Mesenchymal stem cell (in vitro differentiated cells and primary cell): ENCODE measurements around the gene GALNT1.

Experiments
- DNase-seq: peaks from one replicate; pipeline ENCODE4 v3.0.0-alpha.2; 2013
- H2AFZ ChIP-seq: one replicate; pipeline ENCODE4 v1.6.1; 2013; ENCODE audit warnings: low read depth, mild to moderate bottlenecking, control low read depth, inconsistent platforms, low read length, moderate library complexity
- H2AK5ac ChIP-seq: 2 replicates; pipeline ENCODE4 v1.6.1; 2013; ENCODE audit warnings: low read length, moderate library complexity, mild to moderate bottlenecking, inconsistent platforms; ENCODE audit not compliant: severe bottlenecking
- H2BK120ac ChIP-seq: one replicate; pipeline ENCODE4 v1.6.1; 2013; ENCODE audit warnings: low read depth, mild to moderate bottlenecking, inconsistent platforms, low read length, moderate library complexity
- H2BK12ac ChIP-seq, 2 experiments: one replicate each; pipeline ENCODE4 v1.6.1; 2013; ENCODE audit warnings: inconsistent platforms in 2 of 2, low read length in 2 of 2, mild to moderate bottlenecking in 2 of 2, moderate library complexity in 2 of 2, control low read depth in 1 of 2
- H2BK15ac ChIP-seq: one replicate; pipeline ENCODE4 v1.6.1; 2013; ENCODE audit warnings: mild to moderate bottlenecking, low read depth, inconsistent platforms; ENCODE audit not compliant: poor library complexity, severe bottlenecking
- H2BK5ac ChIP-seq: 2 replicates; pipeline ENCODE4 v1.6.1; 2013; ENCODE audit warnings: low read depth, mild to moderate bottlenecking, low read length, control low read depth, inconsistent platforms; ENCODE audit not compliant: poor library complexity, severe bottlenecking
- H3K14ac ChIP-seq, 2 experiments: one replicate each; pipeline ENCODE4 v1.6.1; 2013; ENCODE audit warnings: inconsistent platforms in 2 of 2, low read length in 2 of 2, control low read depth in 1 of 2, mild to moderate bottlenecking in 1 of 2, moderate library complexity in 1 of 2
- H3K18ac ChIP-seq, 2 experiments: one replicate each; pipeline ENCODE4 v1.6.1; 2013; ENCODE audit warnings: inconsistent platforms in 2 of 2, low read length in 2 of 2, control low read depth in 1 of 2, low read depth in 1 of 2, mild to moderate bottlenecking in 1 of 2
- H3K23ac ChIP-seq, 2 experiments: one replicate each; pipeline ENCODE4 v1.6.1; 2013; ENCODE audit warnings: inconsistent platforms in 2 of 2, low read length in 2 of 2, mild to moderate bottlenecking in 2 of 2, moderate library complexity in 2 of 2, control low read depth in 1 of 2
- H3K27ac ChIP-seq: 2 replicates; pipeline ENCODE4 v1.5.1; 2013; ENCODE audit warnings: mild to moderate bottlenecking, moderate library complexity, low read length, control low read depth, inconsistent platforms; ENCODE audit not compliant: poor library complexity, severe bottlenecking
- H3K27me3 ChIP-seq, 2 experiments: 2 replicates each; pipeline versions ENCODE4 v1.6.1 to v1.7.0; 2013; ENCODE audit warnings: low read length in 2 of 2, mild to moderate bottlenecking in 2 of 2, moderate library complexity in 2 of 2, control low read depth in 1 of 2, inconsistent platforms in 1 of 2; ENCODE audit not compliant: control insufficient read depth in 1 of 2, insufficient read depth in 1 of 2
- H3K36me3 ChIP-seq, 2 experiments: 2 replicates each; pipeline versions ENCODE4 v1.6.1 to v1.7.0; 2013; ENCODE audit warnings: low read length in 2 of 2, control low read depth in 1 of 2, inconsistent platforms in 1 of 2, low read depth in 1 of 2, mild to moderate bottlenecking in 1 of 2; ENCODE audit not compliant: insufficient read depth in 2 of 2, control insufficient read depth in 1 of 2
- H3K4ac ChIP-seq, 2 experiments: one replicate each; pipeline ENCODE4 v1.6.1; 2013; ENCODE audit warnings: inconsistent platforms in 2 of 2, low read length in 2 of 2, mild to moderate bottlenecking in 2 of 2, moderate library complexity in 2 of 2, control low read depth in 1 of 2, low read depth in 1 of 2
- H3K4me1 ChIP-seq: 2 replicates; pipeline ENCODE4 v1.6.1; 2013; ENCODE audit warnings: low read depth, low read length, control low read depth; ENCODE audit not compliant: control insufficient read depth, insufficient read depth
- H3K4me2 ChIP-seq: 2 replicates; pipeline ENCODE4 v1.6.1; 2013; ENCODE audit warnings: low read length, mild to moderate bottlenecking, inconsistent platforms; ENCODE audit not compliant: poor library complexity, severe bottlenecking
- H3K4me3 ChIP-seq, 2 experiments: 2 replicates each; pipeline versions ENCODE4 v1.5.1 to v1.7.0; 2013; ENCODE audit warnings: low read length in 2 of 2, mild to moderate bottlenecking in 2 of 2, control low read depth in 1 of 2, low read depth in 1 of 2; ENCODE audit not compliant: insufficient read depth in 1 of 2
- H3K79me1 ChIP-seq: replicated peaks from 2 replicates; pipeline ENCODE4 v1.6.1; 2013; ENCODE audit warnings: mild to moderate bottlenecking, control low read depth, low read length, inconsistent platforms; ENCODE audit not compliant: poor library complexity, severe bottlenecking
- H3K9ac ChIP-seq: 2 replicates; pipeline ENCODE4 v1.7.0; 2013; ENCODE audit warnings: mild to moderate bottlenecking, low read length, moderate library complexity
- H3K9me3 ChIP-seq: 2 replicates; pipeline ENCODE4 v1.7.0; 2013; ENCODE audit warnings: mild to moderate bottlenecking, low read length; ENCODE audit not compliant: control insufficient read depth
- H4K8ac ChIP-seq: one replicate; pipeline ENCODE4 v1.6.1; 2013; ENCODE audit warnings: inconsistent platforms, mild to moderate bottlenecking, low read length, moderate library complexity
- H4K91ac ChIP-seq: one replicate; pipeline ENCODE4 v1.6.1; 2013; ENCODE audit warnings: mild to moderate bottlenecking, low read length, inconsistent platforms
- WGBS: methylation state at CpG from one replicate; pipeline ENCODE4 v1.1.7; 2013; ENCODE audit warnings: mixed read lengths; 5-methylcytosine and 5-hydroxymethylcytosine counted together

The GALNT1 gene

DNA sequence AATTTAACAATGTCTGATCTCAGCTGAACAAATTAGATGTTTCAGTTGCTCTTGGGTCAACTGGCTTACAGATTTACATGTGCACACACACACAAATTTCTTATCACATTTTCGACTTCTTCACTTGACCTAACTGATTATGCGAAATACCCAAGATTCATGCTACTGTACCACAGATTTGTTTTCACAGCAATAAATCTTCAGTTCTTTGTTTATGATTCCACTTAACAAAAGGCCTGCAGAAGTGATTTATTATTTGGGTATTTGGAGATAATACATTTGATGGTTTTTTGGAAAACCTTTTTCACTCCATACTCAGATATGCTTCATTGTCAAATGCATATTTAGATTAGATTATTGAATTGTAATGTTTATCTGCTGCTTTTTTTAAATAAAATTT, 129.0 kb downstream of the GALNT1 start:
- H3K4me3 ChIP-seq: no peak overlapping the region
- H3K9ac ChIP-seq: no peak overlapping the region
- no peak overlapping the region for H3K18ac ChIP-seq
- H2AFZ ChIP-seq: no peak overlapping the region
- H3K4me2 ChIP-seq: no peak overlapping the region
- no peak overlapping the region for H2AK5ac ChIP-seq
- no peaks in the 10 kb centered on the region for H3K27me3 ChIP-seq
- no peak overlapping the region for H4K91ac ChIP-seq
- H2BK12ac ChIP-seq: no peak overlapping the region
- DNase-seq: no peak
- no peaks in the 10 kb centered on the region for H3K9me3 ChIP-seq
- H2BK120ac ChIP-seq: no peak overlapping the region
- H3K4me1 ChIP-seq: no peaks in the 10 kb centered on the region
- H3K79me1 ChIP-seq: peaks cover 5% of the 10 kb centered on the region
- H3K23ac ChIP-seq: no peak overlapping the region
- no peak overlapping the region for H2BK5ac ChIP-seq
- H3K36me3 ChIP-seq: peaks cover 12 to 20% of the 10 kb centered on the region in 2 experiments
- WGBS: 59% methylated on average over 2 of the region's 2 CpGs
- H2BK15ac ChIP-seq: no peak overlapping the region
- no peak overlapping the region for H3K14ac ChIP-seq
- no peak overlapping the region for H3K27ac ChIP-seq
- H4K8ac ChIP-seq: no peak overlapping the region
- H3K4ac ChIP-seq: no peak overlapping the region

DNA sequence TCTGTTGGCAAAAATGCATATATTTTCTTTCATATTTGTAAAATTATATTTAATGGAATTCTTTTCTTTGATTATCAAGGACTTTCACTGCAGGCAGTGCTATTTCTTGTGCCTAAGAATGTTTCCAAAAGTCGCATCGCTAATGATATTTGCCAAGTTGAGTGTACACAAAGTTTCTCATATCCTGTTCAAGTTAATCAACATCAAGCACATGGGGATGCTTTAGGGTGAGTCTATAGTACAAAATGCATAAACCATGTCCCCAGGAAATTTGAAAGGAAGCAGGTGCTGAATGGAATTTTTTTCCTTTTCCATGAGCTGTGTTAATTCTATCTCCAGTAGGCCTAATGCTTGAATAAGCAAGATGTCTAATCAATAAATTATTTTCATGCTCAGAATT, 129.7 kb downstream of the GALNT1 start:
- no peak overlapping the region for H4K8ac ChIP-seq
- no peaks in the 10 kb centered on the region for H3K9me3 ChIP-seq
- WGBS: 83% methylated on average over 2 of the region's 2 CpGs
- no peak overlapping the region for H3K4ac ChIP-seq
- no peak overlapping the region for H3K27ac ChIP-seq
- no peak overlapping the region for H2BK120ac ChIP-seq
- no peaks in the 10 kb centered on the region for H3K27me3 ChIP-seq
- no peak overlapping the region for H3K23ac ChIP-seq
- no peak for DNase-seq
- H3K18ac ChIP-seq: no peak overlapping the region
- H4K91ac ChIP-seq: no peak overlapping the region
- H2BK15ac ChIP-seq: no peak overlapping the region
- no peak overlapping the region for H3K4me2 ChIP-seq
- H3K36me3 ChIP-seq: peaks cover 10 to 17% of the 10 kb centered on the region in 2 experiments
- no peak overlapping the region for H2AFZ ChIP-seq
- H3K14ac ChIP-seq: no peak overlapping the region
- no peak overlapping the region for H2BK5ac ChIP-seq
- no peaks in the 10 kb centered on the region for H3K4me1 ChIP-seq
- no peak overlapping the region for H3K9ac ChIP-seq
- no peak overlapping the region for H2BK12ac ChIP-seq
- H2AK5ac ChIP-seq: no peak overlapping the region
- H3K4me3 ChIP-seq: no peak overlapping the region
- peaks cover 3% of the 10 kb centered on the region for H3K79me1 ChIP-seq

DNA sequence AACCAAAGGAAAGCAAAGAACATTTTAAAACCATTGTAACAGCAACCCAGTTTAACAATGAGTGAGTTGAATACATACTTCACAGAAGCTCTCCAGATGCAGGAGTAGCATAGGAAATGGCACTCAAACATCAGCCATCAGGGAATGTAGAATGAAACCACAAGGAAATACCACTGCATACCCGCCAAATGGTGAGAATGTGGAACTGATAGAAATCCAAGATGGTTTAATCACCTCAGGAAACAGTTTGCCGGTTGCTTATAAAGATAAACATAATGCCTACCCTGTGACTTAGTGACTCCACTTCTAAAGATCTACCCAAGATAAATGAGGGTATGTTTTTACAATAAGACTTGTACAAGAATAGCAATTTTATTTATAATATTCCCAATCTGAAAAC, 132.0 kb downstream of the GALNT1 start:
- no peak overlapping the region for H3K4ac ChIP-seq
- no peak overlapping the region for H2BK12ac ChIP-seq
- H3K9me3 ChIP-seq: peaks cover 2% of the 10 kb centered on the region
- H2BK5ac ChIP-seq: no peak overlapping the region
- peak; percentile 34 for DNase-seq
- H3K4me2 ChIP-seq: no peak overlapping the region
- no peak overlapping the region for H4K91ac ChIP-seq
- no peaks in the 10 kb centered on the region for H3K27me3 ChIP-seq
- H3K79me1 ChIP-seq: peaks cover 1% of the 10 kb centered on the region
- no peak overlapping the region for H2BK120ac ChIP-seq
- no peak overlapping the region for H2BK15ac ChIP-seq
- H3K14ac ChIP-seq: no peak overlapping the region
- no peak overlapping the region for H2AFZ ChIP-seq
- H3K27ac ChIP-seq: no peak overlapping the region
- H3K36me3 ChIP-seq: peaks cover 10 to 17% of the 10 kb centered on the region in 2 experiments
- no peak overlapping the region for H3K4me3 ChIP-seq
- WGBS: no CpG with 5 or more reads among the region's 2 CpGs
- no peak overlapping the region for H3K23ac ChIP-seq
- H3K18ac ChIP-seq: no peak overlapping the region
- no peak overlapping the region for H4K8ac ChIP-seq
- no peak overlapping the region for H2AK5ac ChIP-seq
- no peaks in the 10 kb centered on the region for H3K4me1 ChIP-seq
- H3K9ac ChIP-seq: no peak overlapping the region

GRCh38 chr18:35714539-35714938, 133.0 kb downstream of the GALNT1 start:
- Histone ChIP-seq H3K79me1 (peaks cover 1% of the 10 kb centered on the region), H4K91ac (no peak overlapping the region), H3K27me3 (no peaks in the 10 kb centered on the region), H3K4ac (no peak overlapping the region), H3K9me3 (peaks cover 12% of the 10 kb centered on the region), H3K18ac (no peak overlapping the region), H3K23ac (no peak overlapping the region), H3K36me3 (peaks cover 8 to 12% of the 10 kb centered on the region in 2 experiments), H2BK12ac (no peak overlapping the region), H2AFZ (no peak overlapping the region), H3K27ac (no peak overlapping the region), H3K14ac (no peak overlapping the region), H2BK5ac (no peak overlapping the region), H2AK5ac (no peak overlapping the region), H2BK15ac (no peak overlapping the region), H3K4me2 (no peak overlapping the region), H4K8ac (no peak overlapping the region), H3K9ac (no peak overlapping the region), H2BK120ac (no peak overlapping the region), H3K4me1 (no peaks in the 10 kb centered on the region), H3K4me3 (no peak overlapping the region)
- 100% methylated on average over 1 of the region's 2 CpGs for WGBS
- no peak for DNase-seq
